ENCODE measurements around the gene TGIF2. TPM values are rescaled to one million over a fixed set of nuclear protein-coding genes. Genes with fewer than 3 reads are reported as not detected.

The TGIF2 gene
- total RNA-seq (2016; rRNA removed; fragmentation: Illumina TruSeq; extraction: Trizol) (53.9 and 60.3 TPM in 2 replicates), polyA plus RNA-seq (2011; rRNA removed) (41.3 and 49.9 TPM in 2 replicates), polyA minus RNA-seq (2011; rRNA and poly(A)+ RNA removed; ENCODE audit: low replicate concordance) (14.1 and 93.1 TPM in 2 replicates), Bru-seq, nascent RNA (percentile 93 among the genes with signal in this experiment), BruChase-seq, experiment 1, labeled RNA remaining after a 6-hour chase (percentile 99 among the genes with signal in this experiment), BruChase-seq, experiment 2, labeled RNA remaining after a 2-hour chase (percentile 99 among the genes with signal in this experiment)
- 14.9 and 16.3 TPM in 2 replicates for total RNA-seq (2016; cell fraction: cytosol; rRNA removed; fragmentation: Illumina TruSeq; extraction: Trizol; ENCODE audit: low read depth)
- total RNA-seq (2016; cell fraction: insoluble cytoplasmic fraction; rRNA removed; fragmentation: Illumina TruSeq; extraction: Trizol), result 49.1 and 52.3 TPM in 2 replicates
- 65.6 and 66.2 TPM in 2 replicates for total RNA-seq (2016; cell fraction: membrane; rRNA removed; fragmentation: Illumina TruSeq; extraction: Trizol)
- total RNA-seq (2016; cell fraction: nucleus; rRNA removed; fragmentation: Illumina TruSeq; extraction: Trizol), result 24.2 and 31.3 TPM in 2 replicates
- polyA plus RNA-seq (2011; cell fraction: cytosol; rRNA removed), result 46.3 and 49.3 TPM in 2 replicates
- polyA plus RNA-seq (2011; cell fraction: nucleus; rRNA removed), result 32.5 and 35.0 TPM in 2 replicates
- polyA plus RNA-seq (2012), result 23.6 and 28.9 TPM in 2 replicates
- polyA plus RNA-seq (2016; cell fraction: cytosol; fragmentation: Illumina TruSeq; extraction: Trizol; ENCODE audit: low read depth), result 12.4 and 13.0 TPM in 2 replicates
- 49.9 and 59.5 TPM in 2 replicates for polyA plus RNA-seq (2016; cell fraction: insoluble cytoplasmic fraction; fragmentation: Illumina TruSeq; extraction: Trizol; ENCODE audit: low read depth)
- polyA plus RNA-seq (2016; cell fraction: membrane; fragmentation: Illumina TruSeq; extraction: Trizol; ENCODE audit: low read depth), result 44.7 and 47.8 TPM in 2 replicates
- 38.6 and 40.7 TPM in 2 replicates for polyA plus RNA-seq (2016; cell fraction: nucleus; fragmentation: Illumina TruSeq; extraction: Trizol; ENCODE audit: insufficient read depth, low read depth)
- 38.7 and 42.5 TPM in 2 replicates for polyA minus RNA-seq (2011; cell fraction: cytosol; rRNA and poly(A)+ RNA removed)
- 19.2 and 22.9 TPM in 2 replicates for polyA minus RNA-seq (2011; cell fraction: nucleus; rRNA and poly(A)+ RNA removed)
- long read RNA-seq, experiment 1, transcript TGIF2-204 (3 exons, 638 nt), result minor isoform, 5 of 44 reads
- long read RNA-seq, experiment 1, transcript TGIF2-201 (3 exons, 3,406 nt), result major isoform, 31 of 44 reads
- long read RNA-seq, experiment 1, partial matches to known transcripts, result 0 of 44 reads
- long read RNA-seq, experiment 1, other reads (novel, unspliced or antisense), result 6 of 44 reads
- long read RNA-seq, experiment 2, transcript TGIF2-204 (3 exons, 638 nt), result minor isoform, 6 of 44 reads
- long read RNA-seq, experiment 2, transcript TGIF2-201 (3 exons, 3,406 nt), result major isoform, 17 of 44 reads
- long read RNA-seq, experiment 2, partial matches to known transcripts, result 2 of 44 reads
- long read RNA-seq, experiment 2, other reads (novel, unspliced or antisense), result 18 of 44 reads

GRCh38 chr20:36573103-36573797, at the start of gene TGIF2:
TGIF2 (plus strand) TSS chr20:36573597; CDS start chr20:36578775, 5,178 bp downstream.
- in situ Hi-C loops (cut with HindIII; ENCODE audit: extremely low pct_ligation_motif_present, low pct_unique_long_range_greater_than_20kb), result no loop called here
- Histone ChIP-seq H2AFZ (ENCODE audit: low read length) (peak within 1 kb of the TSS; percentile 4), H3K9me3 (ENCODE audit: low read length) (no peaks in the 10 kb centered on the region), H3K4me1 (ENCODE audit: insufficient read depth, low read length) (peaks cover 38% of the 10 kb centered on the region), H3K36me3 (replicated peaks in 1 of 2; ENCODE audit: control insufficient read depth in 1 of 2, insufficient read depth in 2 of 2, low read length in 2 of 2) (no peaks in the 10 kb centered on the region; a peak in 3 of 5 replicates), H3K4me3 (replicated peaks in 1 of 3; ENCODE audit: insufficient read depth in 1 of 3, low read depth in 2 of 3, low read length in 3 of 3) (peak within 1 kb of the TSS; percentile 86 to 90 (median 86)), H3K4me2 (ENCODE audit: low read depth, low read length) (peak within 1 kb of the TSS; percentile 99), H3K79me2 (ENCODE audit: insufficient read depth, low read length) (peaks cover 43% of the 10 kb centered on the region), H3K27me3 (ENCODE audit: control insufficient read depth in 1 of 2, insufficient read depth in 2 of 2, low read length in 2 of 2) (no peaks in the 10 kb centered on the region; a peak in 1 of 5 replicates), H3K27ac (ENCODE audit: extremely low read length, insufficient read depth, low read length) (peak within 1 kb of the TSS; percentile 89), H4K20me1 (ENCODE audit: insufficient read depth, low read length) (peaks cover 25% of the 10 kb centered on the region), H3K9ac (ENCODE audit: insufficient read depth, low read depth, low read length) (peak within 1 kb of the TSS; percentile 92)
- DNase-seq (ENCODE audit: low spot score) (peak; percentile 92), FAIRE-seq (no peak), ATAC-seq (peak; percentile 72)
- ChIA-PET POLR2A (interaction anchor here (0.7 to 9.0 kb wide), 20 partner anchors 11 to 831 kb away, joined by 3 to 167 read pairs (median 5); partner anchors contain the start of genes DSN1, RAB5IF, RBM39 and SCAND1), CTCF (ENCODE audit: low intra/inter-chr PET ratio, low total read pairs) (interaction anchor here (1.1 kb wide), 1 partner anchor 10 kb away, joined by 3 read pairs; no protein-coding TSS in a partner anchor)
- WGBS (ENCODE audit: low lambda C conversion rate), result under 1% methylated on average over 35 of the region's 80 CpGs
- no TSS peak for BruUV-seq (replicated peaks)
- intact Hi-C loops (cut with micrococcal nuclease; ENCODE audit: unreplicated experiment), result loop anchor here (1.0 to 10.0 kb wide), 3 partner anchors 16 to 108 kb away; partner anchors contain the start of gene RAB5IF
- TF ChIP-seq NR2C2 (CRISPR knock-in tag; IDR thresholded peaks at IDR 0.05; ENCODE audit: borderline replicate concordance) (peak; percentile 46; the same call in 1 of the 2 replicates), ZNF839 (CRISPR knock-in tag; IDR thresholded peaks at IDR 0.05; ENCODE audit: borderline replicate concordance) (peak; percentile 59; the same call in 1 of the 2 replicates), TBP (CRISPR knock-in tag; IDR thresholded peaks at IDR 0.05) (no peak), ZBTB7A (CRISPR knock-in tag; IDR thresholded peaks at IDR 0.05) (peak; percentile 96), NR3C1 (CRISPR knock-in tag; IDR thresholded peaks at IDR 0.05) (no peak; the same call in 1 of the 2 replicates), PLSCR1 (CRISPR knock-in tag; IDR thresholded peaks at IDR 0.05; ENCODE audit: borderline replicate concordance) (no peak; the same call in 1 of the 2 replicates), GPBP1L1 (CRISPR knock-in tag; IDR thresholded peaks at IDR 0.05) (no peak), ZKSCAN8 (CRISPR knock-in tag; IDR thresholded peaks at IDR 0.05; ENCODE audit: borderline replicate concordance) (peak; percentile 65)
- TF ChIP-seq, protein P1, sequence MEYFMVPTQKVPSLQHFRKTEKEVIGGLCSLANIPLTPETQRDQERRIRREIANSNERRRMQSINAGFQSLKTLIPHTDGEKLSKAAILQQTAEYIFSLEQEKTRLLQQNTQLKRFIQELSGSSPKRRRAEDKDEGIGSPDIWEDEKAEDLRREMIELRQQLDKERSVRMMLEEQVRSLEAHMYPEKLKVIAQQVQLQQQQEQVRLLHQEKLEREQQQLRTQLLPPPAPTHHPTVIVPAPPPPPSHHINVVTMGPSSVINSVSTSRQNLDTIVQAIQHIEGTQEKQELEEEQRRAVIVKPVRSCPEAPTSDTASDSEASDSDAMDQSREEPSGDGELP (IDR thresholded peaks at IDR 0.05; ENCODE audit: borderline replicate concordance, low read depth), result no peak; the same call in 1 of the 2 replicates
- TF ChIP-seq, protein P2, sequence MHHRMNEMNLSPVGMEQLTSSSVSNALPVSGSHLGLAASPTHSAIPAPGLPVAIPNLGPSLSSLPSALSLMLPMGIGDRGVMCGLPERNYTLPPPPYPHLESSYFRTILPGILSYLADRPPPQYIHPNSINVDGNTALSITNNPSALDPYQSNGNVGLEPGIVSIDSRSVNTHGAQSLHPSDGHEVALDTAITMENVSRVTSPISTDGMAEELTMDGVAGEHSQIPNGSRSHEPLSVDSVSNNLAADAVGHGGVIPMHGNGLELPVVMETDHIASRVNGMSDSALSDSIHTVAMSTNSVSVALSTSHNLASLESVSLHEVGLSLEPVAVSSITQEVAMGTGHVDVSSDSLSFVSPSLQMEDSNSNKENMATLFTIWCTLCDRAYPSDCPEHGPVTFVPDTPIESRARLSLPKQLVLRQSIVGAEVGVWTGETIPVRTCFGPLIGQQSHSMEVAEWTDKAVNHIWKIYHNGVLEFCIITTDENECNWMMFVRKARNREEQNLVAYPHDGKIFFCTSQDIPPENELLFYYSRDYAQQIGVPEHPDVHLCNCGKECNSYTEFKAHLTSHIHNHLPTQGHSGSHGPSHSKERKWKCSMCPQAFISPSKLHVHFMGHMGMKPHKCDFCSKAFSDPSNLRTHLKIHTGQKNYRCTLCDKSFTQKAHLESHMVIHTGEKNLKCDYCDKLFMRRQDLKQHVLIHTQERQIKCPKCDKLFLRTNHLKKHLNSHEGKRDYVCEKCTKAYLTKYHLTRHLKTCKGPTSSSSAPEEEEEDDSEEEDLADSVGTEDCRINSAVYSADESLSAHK (CRISPR knock-in tag; IDR thresholded peaks at IDR 0.05; ENCODE audit: borderline replicate concordance), result no peak
